SHP77 treated with DMSO at 0.1 percent for 48 hours (cell line): ENCODE data around the gene TMEM163.

Experiments
- DNase-seq: peaks from one replicate; lab custom pipeline; 2025; lab: John Stamatoyannopoulos, UW

The TMEM163 gene

GRCh38 chr2:134410006-134410405 is 308.8 kb downstream of the TMEM163 start:
- DNase-seq, result no peak

GRCh38 chr2:134408791-134409190 is 310.0 kb downstream of the TMEM163 start:
- DNase-seq, result no peak

GRCh38 chr2:134408386-134408785 is 310.4 kb downstream of the TMEM163 start:
- DNase-seq, result no peak

GRCh38 chr2:134407154-134407890 is 311.5 kb downstream of the TMEM163 start:
- DNase-seq, result no peak

- DNase-seq, result no peak
These were observed 312.1 kb downstream of the TMEM163 start for GRCh38 chr2:134406736-134407135.

GRCh38 chr2:134406311-134406710 is 312.5 kb downstream of the TMEM163 start:
- DNase-seq, result no peak
